ENCODE results near the gene ATP11A.
"Not testable (repeated sequence)": the region's sequence is repeated elsewhere in the genome, so short reads cannot be mapped to it uniquely, and the experiment has no call there.

ATP11A gene

GRCh38 chr13:112859128-112859816 lies 169.4 kb downstream of the ATP11A start:
- Histone ChIP-seq H3K9me3 (ENCODE audit: control insufficient read depth, low read length) (no peaks in the 10 kb centered on the region), H3K79me2 (no peaks in the 10 kb centered on the region), H3K4me3 (ENCODE audit: low read depth, low read length) (no peak overlapping the region), H3K9ac (no peak overlapping the region), H3K4me1 (peaks cover 11% of the 10 kb centered on the region), H3K27me3 (ENCODE audit: control insufficient read depth, insufficient read depth, low read length) (no peaks in the 10 kb centered on the region), H3K4me2 (ENCODE audit: low read length) (peak overlapping the region; percentile 10), H3K36me3 (ENCODE audit: control insufficient read depth, insufficient read depth, low read length) (no peaks in the 10 kb centered on the region), H3K27ac (peak overlapping the region; percentile 54), H2AFZ (peak overlapping the region; percentile 5)
- TF ChIP-seq, protein P1, sequence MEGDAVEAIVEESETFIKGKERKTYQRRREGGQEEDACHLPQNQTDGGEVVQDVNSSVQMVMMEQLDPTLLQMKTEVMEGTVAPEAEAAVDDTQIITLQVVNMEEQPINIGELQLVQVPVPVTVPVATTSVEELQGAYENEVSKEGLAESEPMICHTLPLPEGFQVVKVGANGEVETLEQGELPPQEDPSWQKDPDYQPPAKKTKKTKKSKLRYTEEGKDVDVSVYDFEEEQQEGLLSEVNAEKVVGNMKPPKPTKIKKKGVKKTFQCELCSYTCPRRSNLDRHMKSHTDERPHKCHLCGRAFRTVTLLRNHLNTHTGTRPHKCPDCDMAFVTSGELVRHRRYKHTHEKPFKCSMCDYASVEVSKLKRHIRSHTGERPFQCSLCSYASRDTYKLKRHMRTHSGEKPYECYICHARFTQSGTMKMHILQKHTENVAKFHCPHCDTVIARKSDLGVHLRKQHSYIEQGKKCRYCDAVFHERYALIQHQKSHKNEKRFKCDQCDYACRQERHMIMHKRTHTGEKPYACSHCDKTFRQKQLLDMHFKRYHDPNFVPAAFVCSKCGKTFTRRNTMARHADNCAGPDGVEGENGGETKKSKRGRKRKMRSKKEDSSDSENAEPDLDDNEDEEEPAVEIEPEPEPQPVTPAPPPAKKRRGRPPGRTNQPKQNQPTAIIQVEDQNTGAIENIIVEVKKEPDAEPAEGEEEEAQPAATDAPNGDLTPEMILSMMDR (IDR thresholded peaks at IDR 0.05), result no peak

- TF ChIP-seq, protein P1 (IDR thresholded peaks at IDR 0.05), result no peak
- peak overlapping the region; percentile 58 for H3K27ac ChIP-seq
Measured at GRCh38 chr13:112859817-112860190, 170.0 kb downstream of the ATP11A start.

DNA sequence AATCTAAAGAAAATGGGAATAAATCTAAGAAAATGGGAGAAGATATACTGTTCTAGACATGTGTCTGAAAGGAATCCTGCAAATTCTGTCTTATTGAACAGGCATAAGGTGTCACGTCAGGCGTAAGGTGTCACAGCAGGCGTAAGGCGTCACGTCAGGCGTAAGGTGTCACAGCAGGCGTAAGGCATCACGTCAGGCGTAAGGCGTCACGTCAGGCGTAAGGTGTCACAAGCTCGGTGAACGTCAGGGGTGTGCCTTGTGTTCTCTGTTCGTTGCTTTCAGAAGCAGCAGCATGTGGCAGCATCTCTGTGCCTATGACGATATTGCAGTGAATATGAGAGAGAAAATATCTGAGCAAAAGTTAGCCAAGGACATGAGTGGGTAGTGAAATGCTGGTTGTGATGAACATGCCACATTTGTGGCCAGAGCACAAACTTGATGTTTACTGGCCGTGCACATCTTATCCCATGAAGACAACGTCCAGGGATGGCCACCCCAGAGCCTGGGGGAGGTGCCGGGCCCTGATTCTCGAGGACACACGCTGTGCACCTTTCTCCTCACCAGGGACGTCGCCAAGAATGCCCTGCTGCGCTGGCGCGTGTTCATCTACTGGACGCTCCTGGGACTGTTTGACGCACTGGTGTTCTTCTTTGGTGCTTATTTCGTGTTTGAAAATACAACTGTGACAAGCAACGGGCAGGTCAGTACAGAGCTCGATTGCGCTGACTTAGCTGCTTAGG lies 172.2 kb downstream of the ATP11A start:
- H3K9me3 ChIP-seq (ENCODE audit: control insufficient read depth, low read length), result no peaks in the 10 kb centered on the region
- no peaks in the 10 kb centered on the region for H3K79me2 ChIP-seq
- H3K4me3 ChIP-seq (ENCODE audit: low read depth, low read length), result no peak overlapping the region
- H3K4me2 ChIP-seq (ENCODE audit: low read length), result no peak overlapping the region
- H3K27me3 ChIP-seq (ENCODE audit: control insufficient read depth, insufficient read depth, low read length), result no peaks in the 10 kb centered on the region
- no peak overlapping the region for H2AFZ ChIP-seq
- no peaks in the 10 kb centered on the region for H3K36me3 ChIP-seq (ENCODE audit: control insufficient read depth, insufficient read depth, low read length)
- H3K9ac ChIP-seq, result no peak overlapping the region
- no peak overlapping the region for H3K27ac ChIP-seq
- TF ChIP-seq, protein P1 (IDR thresholded peaks at IDR 0.05), result no peak
- H3K4me1 ChIP-seq, result peaks cover 11% of the 10 kb centered on the region

More at GRCh38 chr13:112859817-112860190, 170.0 kb downstream of the ATP11A start:
- peak overlapping the region; percentile 5 for H2AFZ ChIP-seq
- H3K9ac ChIP-seq, result no peak overlapping the region
- H3K4me2 ChIP-seq (ENCODE audit: low read length), result peak overlapping the region; percentile 30
- H3K79me2 ChIP-seq, result no peaks in the 10 kb centered on the region
- H3K4me1 ChIP-seq, result peaks cover 11% of the 10 kb centered on the region
- no peaks in the 10 kb centered on the region for H3K9me3 ChIP-seq (ENCODE audit: control insufficient read depth, low read length)
- no peak overlapping the region for H3K4me3 ChIP-seq (ENCODE audit: low read depth, low read length)
- H3K27me3 ChIP-seq (ENCODE audit: control insufficient read depth, insufficient read depth, low read length), result no peaks in the 10 kb centered on the region
- H3K36me3 ChIP-seq (ENCODE audit: control insufficient read depth, insufficient read depth, low read length), result no peaks in the 10 kb centered on the region

DNA sequence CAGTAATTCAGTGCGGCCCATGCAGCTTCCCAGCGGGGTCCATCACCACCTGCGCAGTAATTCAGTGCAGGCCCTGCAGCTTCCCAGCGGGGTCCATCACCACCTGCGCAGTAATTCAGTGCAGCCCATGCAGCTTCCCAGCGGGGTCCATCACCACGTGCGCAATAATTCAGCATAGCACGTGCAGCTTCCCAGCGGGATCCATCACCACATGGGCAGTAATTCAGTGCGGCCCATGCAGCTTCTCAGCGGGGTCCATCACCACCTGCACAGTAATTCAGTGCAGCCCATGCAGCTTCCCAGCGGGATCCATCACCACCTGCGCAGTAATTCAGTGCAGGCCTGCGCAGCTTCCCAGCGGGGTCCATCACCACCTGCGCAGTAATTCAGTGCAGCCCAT lies 173.5 kb downstream of the ATP11A start:
- peaks cover 11% of the 10 kb centered on the region for H3K4me1 ChIP-seq
- not testable (repeated sequence) for H3K36me3 ChIP-seq (ENCODE audit: control insufficient read depth, insufficient read depth, low read length); H3K9ac ChIP-seq; H3K4me3 ChIP-seq (ENCODE audit: low read depth, low read length); H3K9me3 ChIP-seq (ENCODE audit: control insufficient read depth, low read length); H3K4me2 ChIP-seq (ENCODE audit: low read length); H3K79me2 ChIP-seq; H3K27ac ChIP-seq; H2AFZ ChIP-seq; H3K27me3 ChIP-seq (ENCODE audit: control insufficient read depth, insufficient read depth, low read length)

GRCh38 chr13:112865478-112865877 lies 175.6 kb downstream of the ATP11A start:
- H3K4me2 ChIP-seq (ENCODE audit: low read length); H3K4me3 ChIP-seq (ENCODE audit: low read depth, low read length); H2AFZ ChIP-seq; H3K9ac ChIP-seq; H3K4me1 ChIP-seq; H3K36me3 ChIP-seq (ENCODE audit: control insufficient read depth, insufficient read depth, low read length); H3K27me3 ChIP-seq (ENCODE audit: control insufficient read depth, insufficient read depth, low read length); H3K27ac ChIP-seq; H3K79me2 ChIP-seq; H3K9me3 ChIP-seq (ENCODE audit: control insufficient read depth, low read length): not testable (repeated sequence)

Data from parathyroid adenoma (tissue), 2 donors.